Loucy (cell line): ENCODE results near the gene H2BK1.

Experiments
- EZH2phosphoT487 ChIP-seq: fragments of 200-600 bp; IDR thresholded peaks from 2 replicates; pipeline ENCODE4 v1.6.1; 2018; ENCODE audit warnings: antibody characterized with exemption, mild to moderate bottlenecking, moderate library complexity, borderline replicate concordance
- TF ChIP-seq, protein P1 (sequence below): fragments of 200-600 bp; sonication (generic); conservative IDR thresholded peaks from 2 replicates; pipeline ENCODE4 v1.5.1; 2014; ENCODE audit warnings: mild to moderate bottlenecking, antibody characterized with exemption, low read length

DNA sequence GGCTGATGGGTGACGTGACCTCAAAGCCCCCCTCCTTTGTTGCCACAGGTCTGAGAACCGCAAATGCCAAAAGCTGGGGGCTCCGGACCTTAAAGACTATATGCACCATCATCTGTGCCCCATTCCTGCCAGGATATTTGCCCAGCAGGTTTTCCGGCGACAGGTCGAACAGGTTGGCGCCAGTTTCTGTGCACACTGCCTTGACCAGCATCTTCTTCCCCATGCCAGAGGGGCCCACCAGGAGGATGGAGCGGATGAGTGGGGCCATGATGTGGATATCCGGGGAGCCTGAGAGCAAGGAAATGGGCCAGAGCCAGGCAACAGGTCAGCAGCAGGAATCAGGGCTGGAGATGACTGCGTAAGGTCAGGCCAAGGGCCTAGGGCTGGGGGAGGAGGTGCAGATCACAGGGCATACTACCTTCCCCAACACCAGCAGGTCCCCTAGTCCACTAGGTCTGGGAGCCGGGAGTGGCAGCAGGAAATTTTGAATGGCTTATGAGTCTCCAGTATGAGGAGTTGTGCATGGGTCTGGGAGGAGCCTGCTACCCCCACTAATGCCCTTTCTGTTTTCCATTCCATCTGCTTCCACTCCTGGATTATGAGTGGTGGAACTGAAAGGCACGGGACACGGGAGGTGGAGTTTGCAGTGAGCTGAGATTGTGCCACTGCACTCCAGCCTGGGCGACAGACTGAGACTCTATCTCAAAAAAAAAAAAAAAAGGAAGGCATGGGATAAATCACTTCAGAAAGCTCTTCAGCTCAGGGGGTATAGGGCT lies 16.9 kb downstream of the H2BK1 start:
- TF ChIP-seq, protein P1, sequence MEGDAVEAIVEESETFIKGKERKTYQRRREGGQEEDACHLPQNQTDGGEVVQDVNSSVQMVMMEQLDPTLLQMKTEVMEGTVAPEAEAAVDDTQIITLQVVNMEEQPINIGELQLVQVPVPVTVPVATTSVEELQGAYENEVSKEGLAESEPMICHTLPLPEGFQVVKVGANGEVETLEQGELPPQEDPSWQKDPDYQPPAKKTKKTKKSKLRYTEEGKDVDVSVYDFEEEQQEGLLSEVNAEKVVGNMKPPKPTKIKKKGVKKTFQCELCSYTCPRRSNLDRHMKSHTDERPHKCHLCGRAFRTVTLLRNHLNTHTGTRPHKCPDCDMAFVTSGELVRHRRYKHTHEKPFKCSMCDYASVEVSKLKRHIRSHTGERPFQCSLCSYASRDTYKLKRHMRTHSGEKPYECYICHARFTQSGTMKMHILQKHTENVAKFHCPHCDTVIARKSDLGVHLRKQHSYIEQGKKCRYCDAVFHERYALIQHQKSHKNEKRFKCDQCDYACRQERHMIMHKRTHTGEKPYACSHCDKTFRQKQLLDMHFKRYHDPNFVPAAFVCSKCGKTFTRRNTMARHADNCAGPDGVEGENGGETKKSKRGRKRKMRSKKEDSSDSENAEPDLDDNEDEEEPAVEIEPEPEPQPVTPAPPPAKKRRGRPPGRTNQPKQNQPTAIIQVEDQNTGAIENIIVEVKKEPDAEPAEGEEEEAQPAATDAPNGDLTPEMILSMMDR, result no peak
- no peak for TF ChIP-seq EZH2phosphoT487
